Inferior parietal cortex (tissue), 1 donor: ENCODE results near the gene EIF3A.

Source experiments
- DNase-seq: peaks from one replicate; pipeline ENCODE4 v3.0.0-alpha.2; 2016; ENCODE audit errors: extremely low spot score

The EIF3A gene

DNA sequence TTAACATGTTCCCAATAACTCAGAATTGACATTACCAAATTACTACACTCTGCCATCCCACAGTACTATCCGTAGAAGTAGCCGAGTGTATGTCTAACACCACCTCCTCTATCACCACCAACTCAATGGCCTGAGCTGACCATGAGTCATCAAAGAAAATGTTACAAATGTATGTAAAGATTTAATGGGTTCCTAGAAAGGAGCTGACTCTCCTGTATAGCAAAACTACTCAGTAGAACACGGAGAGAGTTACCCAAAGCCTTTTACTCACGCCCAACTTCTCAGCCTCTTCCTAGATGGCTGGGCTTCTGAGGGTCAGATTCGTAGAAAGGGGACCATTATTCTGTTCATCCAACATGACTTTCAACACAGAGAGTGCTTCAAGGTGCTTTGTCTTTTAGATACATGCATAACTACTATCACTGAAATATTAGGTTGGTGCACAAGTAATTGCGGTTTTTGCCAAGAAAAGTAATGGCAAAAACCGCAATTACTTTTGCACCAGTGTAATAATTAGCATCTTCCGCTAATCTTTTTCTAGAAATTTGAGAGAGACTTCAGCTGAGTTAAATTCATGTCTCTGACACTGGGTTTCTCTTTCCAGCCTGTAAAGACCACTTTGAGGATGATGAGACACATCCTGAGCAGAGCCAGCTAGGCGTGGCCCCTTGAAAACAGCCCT lies 75.1 kb downstream of the EIF3A start:
- DNase-seq: no peak

DNA sequence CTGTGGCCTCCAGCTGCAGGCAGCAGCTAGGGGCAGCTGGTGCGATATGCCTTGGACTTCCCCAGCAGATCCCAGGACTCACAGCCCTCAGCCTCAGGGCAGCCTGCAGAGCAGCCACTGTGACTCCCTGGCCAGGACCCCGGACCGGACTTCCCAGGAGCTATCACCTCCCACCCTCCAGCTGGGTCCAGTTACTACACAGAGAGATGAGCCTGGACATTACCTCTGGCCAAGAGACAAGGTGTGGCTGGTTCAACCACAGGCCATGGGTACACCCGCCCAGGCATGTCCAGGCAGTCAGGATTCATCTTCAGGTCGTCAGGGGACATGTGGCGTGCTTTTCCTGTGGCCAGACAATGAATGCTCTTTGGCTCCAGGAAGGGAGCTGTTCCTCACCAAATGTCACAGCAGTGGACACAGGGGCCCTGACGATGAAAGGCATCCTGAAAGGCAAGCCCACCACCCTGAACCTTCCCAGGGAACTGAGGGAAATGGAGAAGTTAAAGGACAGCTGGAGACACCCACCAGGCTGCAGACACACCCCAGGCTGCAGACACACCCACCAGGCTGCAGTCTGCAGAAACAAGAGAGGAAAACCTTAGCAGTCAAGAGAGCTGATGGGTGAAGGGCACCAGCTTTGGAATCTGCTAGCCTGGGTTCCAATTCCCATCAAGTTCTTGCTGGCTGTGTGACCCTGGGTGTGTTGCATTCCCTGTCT lies 76.9 kb downstream of the EIF3A start:
- no peak for DNase-seq

DNA sequence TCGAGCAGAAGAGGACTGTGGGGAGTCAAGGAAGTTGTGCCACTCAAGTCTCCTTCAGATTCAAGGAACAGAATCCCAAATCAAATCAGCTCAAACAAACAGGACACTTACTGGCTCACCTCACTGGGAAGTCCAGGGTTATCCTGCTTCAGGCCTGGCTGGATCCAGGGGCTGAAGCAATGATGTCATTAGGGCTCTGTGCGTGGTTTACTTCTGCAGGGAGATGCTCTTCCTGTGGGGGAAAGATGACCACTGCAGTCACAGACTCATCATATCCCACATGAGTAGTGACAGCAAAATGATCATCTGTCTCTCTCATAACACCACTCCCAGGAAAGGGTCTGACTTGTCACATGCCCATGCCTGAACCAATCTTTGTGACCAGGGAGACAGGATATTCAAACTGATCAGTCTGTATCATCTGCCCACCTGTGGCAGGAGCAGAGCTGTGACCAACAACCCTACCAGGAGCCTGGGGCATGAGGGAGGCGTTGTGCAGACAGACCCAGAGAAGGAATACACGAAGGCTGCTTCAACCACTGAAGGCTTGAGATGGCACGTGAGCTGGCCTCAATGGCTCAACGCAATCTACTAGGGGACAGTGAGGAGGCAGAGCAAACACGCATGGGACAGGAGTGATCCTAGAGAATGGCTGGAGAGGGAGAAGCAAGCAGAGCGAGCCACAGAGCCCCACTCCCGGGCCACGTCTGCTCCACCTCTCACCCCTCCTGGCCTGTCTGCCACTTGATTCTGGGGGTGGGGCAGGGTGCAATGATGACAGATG lies 78.7 kb downstream of the EIF3A start:
- DNase-seq: no peak

DNA sequence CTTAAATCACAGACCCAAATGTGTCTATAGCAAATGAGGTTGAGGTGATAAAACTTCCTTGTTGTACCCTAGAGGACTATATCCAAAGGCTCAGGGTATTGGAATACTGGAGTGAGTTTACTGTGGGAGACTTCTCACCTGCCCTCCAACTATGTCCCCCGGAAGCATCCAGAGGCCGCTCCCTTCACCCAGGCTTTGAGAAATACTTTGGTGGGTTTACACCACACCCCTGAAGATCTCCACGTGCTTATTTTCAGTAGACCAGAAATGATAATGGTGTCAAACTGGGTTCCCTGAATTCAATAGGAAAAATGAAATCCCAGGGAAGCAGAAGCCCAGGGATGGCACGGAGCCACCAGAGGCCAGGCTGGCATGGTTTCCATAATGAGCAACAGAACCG lies 82.4 kb downstream of the EIF3A start:
- DNase-seq: no peak

DNA sequence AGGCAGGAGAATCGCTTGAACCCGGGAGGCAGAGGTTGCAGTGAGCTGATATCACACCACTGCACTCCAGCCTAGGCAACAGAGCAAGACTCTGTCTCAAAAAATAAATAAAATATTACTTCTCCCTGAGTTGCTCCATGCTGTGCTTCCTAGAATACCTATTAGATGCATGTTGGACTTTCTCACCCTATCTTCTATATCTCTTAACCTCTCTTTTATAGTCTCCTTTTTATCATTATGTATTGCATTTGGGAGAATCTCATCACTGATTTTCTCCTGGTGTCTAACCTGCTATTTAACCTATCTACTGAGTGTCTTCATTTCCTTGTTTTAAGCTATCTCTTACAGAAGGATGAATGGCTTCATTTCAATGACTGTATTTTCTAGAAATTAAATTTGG lies 83.2 kb downstream of the EIF3A start:
- DNase-seq: no peak

DNA sequence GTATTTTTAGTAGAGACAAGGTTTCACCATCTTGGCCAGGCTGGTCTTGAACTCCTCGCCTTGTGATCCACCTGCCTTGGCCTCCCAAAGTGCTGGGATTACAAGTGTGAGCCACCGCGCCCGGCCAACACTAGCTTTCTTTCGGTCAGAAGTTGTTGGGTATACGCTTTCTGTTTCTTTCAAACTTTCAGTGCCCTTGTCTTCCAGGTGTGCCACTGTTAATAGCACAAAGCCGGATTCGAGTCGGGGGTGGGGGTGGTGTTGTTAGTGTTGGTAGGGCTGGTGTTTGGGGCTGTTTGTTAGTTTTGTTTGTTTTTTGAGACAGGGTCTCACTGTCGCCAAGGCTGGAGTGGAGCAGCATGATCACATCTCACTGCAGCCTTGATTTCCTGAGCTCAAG lies 84.9 kb downstream of the EIF3A start:
- DNase-seq: no peak

DNA sequence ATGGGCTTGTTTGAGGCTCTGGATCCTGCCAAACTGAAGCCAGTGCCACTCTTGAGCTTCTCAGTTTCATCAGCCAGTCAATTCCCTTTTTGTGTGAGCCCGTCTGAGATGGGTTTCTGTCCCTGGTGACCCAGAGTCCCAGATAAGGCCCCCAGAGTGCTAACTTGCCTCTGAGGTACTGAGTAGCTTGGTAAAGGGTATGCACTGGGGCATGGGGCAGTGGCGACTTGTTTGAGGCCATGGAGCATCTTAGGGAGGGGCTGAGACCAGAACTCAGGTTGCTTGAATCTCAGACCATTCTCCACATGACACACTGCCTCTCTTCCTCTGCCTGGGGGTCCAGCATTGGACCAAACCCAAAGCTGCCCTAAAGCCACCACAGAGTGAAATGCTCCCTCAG lies 86.3 kb downstream of the EIF3A start:
- no peak for DNase-seq

DNA sequence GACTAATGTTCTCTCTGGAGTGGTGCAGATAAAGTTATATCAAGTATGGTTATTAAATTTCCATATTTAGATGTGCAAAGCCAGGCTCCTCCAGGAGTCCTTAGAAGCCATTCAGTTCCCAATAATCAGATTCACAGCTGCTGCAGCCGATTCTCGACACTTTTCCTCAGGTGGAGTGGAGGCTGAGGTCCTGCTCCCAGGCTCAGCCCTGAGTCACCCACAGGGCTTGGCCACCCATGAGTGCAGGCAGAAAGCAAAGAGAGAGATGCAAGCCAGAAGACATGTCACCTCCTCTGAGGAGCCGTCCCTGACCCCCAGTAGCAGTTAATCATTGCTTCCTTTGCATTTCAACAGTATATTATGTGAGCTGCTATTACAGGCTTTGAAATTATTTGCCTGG lies 87.4 kb downstream of the EIF3A start:
- no peak for DNase-seq

DNA sequence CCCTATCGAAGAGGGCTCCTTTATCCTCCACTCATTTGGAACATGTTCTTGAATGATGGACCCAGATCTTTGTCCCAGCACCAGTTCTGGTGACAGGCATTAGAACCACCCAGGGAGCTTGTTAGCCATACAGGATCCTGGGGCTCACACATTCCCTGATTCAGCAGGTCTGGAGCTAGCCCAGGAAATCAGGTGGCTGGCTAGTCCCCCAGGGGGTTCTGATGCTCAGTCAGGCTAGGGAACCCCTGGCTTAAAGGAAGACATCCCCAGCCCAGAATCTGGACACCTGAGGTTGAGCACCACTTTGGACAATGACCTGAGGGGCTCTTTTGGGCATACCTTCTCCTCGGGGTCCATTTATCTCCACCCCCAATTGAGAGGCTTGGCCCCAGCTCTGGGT lies 88.1 kb downstream of the EIF3A start:
- no peak for DNase-seq

DNA sequence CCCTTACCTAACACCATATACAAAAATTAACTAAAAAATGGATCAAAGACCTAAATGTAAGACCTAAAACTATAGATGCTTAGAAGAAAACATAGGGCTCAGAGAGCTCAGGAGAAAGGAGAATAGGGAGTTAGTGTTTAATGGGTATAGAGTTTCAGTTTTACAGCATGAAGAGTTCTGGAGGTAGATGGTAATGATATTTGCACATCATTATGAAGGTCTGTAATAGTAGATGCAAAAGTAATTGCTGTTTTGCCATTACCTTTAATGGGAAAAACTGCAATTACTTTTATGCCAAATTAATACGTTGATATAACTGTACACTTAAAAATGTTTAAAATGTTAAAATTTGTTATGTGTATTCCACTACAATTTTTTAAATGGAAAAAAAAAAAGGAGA lies 90.3 kb downstream of the EIF3A start:
- no peak for DNase-seq

DNA sequence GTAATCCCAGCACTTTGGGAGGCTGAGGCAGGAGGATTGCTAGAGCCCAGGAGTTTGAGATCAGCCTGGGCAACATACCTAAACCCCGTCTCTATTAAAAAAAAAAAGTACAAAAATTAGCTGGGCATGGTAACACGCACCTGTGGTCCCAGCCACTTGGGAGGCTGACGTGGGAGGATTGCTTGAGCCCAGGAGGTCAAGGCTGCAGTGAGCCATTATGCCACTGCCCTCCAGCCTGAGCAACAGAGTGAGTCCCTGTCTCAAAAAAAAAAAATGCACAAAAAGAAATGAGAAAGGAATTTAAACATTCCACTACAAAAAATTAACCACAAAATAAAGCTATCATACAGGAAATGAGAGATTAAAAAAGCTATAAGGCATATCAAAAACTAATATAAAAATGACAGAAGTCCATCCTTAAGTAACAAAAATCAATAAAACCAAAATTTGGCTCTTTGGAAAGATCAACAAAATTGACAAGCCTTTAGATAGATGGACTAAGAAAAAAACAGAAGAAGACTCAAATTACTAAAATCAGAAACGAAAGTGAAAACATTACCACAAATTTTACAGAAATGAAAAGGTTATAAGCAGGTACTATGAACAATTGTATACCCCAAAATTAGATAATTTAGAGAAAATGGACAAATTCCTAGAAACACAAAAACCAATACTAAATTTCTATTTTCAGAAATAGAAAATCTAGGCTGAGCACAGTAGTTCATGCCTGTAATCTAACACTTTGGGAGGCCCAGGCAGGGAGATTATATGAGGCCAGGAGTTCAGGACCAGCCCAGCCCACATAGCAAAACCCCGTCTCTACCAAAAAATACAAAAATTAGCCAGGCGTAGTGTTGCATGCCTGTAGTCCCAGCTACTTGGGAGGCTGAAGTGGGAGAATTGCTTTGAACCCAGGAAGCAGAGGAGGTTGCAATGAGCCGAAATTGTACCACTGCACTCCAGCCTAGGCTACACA lies 93.5 kb downstream of the EIF3A start:
- DNase-seq: no peak

DNA sequence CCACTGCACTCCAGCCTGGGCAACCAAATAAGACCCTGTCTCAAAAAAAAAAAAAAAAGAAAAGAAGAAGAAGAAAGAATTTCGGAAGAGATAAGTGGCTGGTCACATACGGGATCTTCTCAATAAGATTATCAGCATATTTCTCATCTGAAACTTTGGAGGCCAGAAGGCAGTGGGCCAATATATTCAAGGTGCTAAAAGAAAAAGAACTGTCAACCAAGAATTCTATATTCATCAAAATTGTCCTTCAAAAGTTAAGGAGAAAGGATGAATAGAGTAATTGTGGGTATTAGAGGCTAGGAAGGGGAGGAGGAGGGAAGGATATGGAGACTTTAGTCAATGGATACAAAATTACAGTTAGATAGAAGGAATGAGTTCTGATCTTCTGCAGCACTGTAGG lies 95.0 kb downstream of the EIF3A start:
- DNase-seq: no peak
